ENCODE measurements around the gene RNF19B. TPM values are rescaled to one million over a fixed set of nuclear protein-coding genes. Genes with fewer than 3 reads are reported as not detected.
A peak's percentile ranks its signal among the peaks of the same experiment; 100 is the strongest.

Gene RNF19B
- total RNA-seq, 2 donors from 2014 or later: 10.2 to 10.3 TPM

- Histone ChIP-seq H3K9me3 (no peaks in the 10 kb centered on the region), H3K27ac (no peak overlapping the region), H3K4me1 (peaks cover 0 to 9% of the 10 kb centered on the region in 2 donors), H3K27me3 (peaks cover 0 to 4% of the 10 kb centered on the region in 2 donors), H3K4me3 (no peak overlapping the region), H3K36me3 (no peaks in the 10 kb centered on the region)
- no peak for DNase-seq (ENCODE audit: low spot score)
- no peak for TF ChIP-seq CTCF (IDR thresholded peaks at IDR 0.05)
These were observed 60.4 kb downstream of the RNF19B start for GRCh38 chr1:32903991-32904785.

- Histone ChIP-seq H3K27ac (no peak overlapping the region), H3K4me1 (peaks cover 0 to 9% of the 10 kb centered on the region in 2 donors), H3K9me3 (no peaks in the 10 kb centered on the region), H3K4me3 (no peak overlapping the region), H3K36me3 (no peaks in the 10 kb centered on the region), H3K27me3 (peaks cover 0 to 4% of the 10 kb centered on the region in 2 donors)
- DNase-seq (ENCODE audit: low spot score): no peak
- no peak for TF ChIP-seq CTCF (IDR thresholded peaks at IDR 0.05)
These were observed 62.1 kb downstream of the RNF19B start for GRCh38 chr1:32902535-32902920.

GRCh38 chr1:32901823-32902534 lies 62.6 kb downstream of the RNF19B start:
- H3K4me3 ChIP-seq: peak overlapping the region; percentile 47 to 63
- TF ChIP-seq CTCF (IDR thresholded peaks at IDR 0.05): no peak
- H3K27ac ChIP-seq: peak overlapping the region in 1 of 2 donors; percentile 31
- H3K9me3 ChIP-seq: no peaks in the 10 kb centered on the region
- no peaks in the 10 kb centered on the region for H3K36me3 ChIP-seq
- peaks cover 0 to 4% of the 10 kb centered on the region in 2 donors for H3K27me3 ChIP-seq
- H3K4me1 ChIP-seq: peaks cover 0 to 9% of the 10 kb centered on the region in 2 donors
- no peak for DNase-seq (ENCODE audit: low spot score)

GRCh38 chr1:32900956-32901822 lies 63.4 kb downstream of the RNF19B start, which contains the start of gene TMEM54:
Gene TMEM54 (minus strand): TSS chr1:32901389. CDS start chr1:32901238, 151 bp downstream.
- peaks cover 0 to 4% of the 10 kb centered on the region in 2 donors for H3K27me3 ChIP-seq
- no peak for DNase-seq (ENCODE audit: low spot score)
- peak within 1 kb of the TSS in 1 of 2 donors; percentile 42 for H3K27ac ChIP-seq
- H3K9me3 ChIP-seq: no peaks in the 10 kb centered on the region
- no peak for TF ChIP-seq CTCF (IDR thresholded peaks at IDR 0.05)
- peaks cover 0 to 9% of the 10 kb centered on the region in 2 donors for H3K4me1 ChIP-seq
- H3K36me3 ChIP-seq: no peaks in the 10 kb centered on the region
- peak within 1 kb of the TSS; percentile 47 to 63 for H3K4me3 ChIP-seq

GRCh38 chr1:32900371-32900955 lies 64.1 kb downstream of the RNF19B start:
- H3K9me3 ChIP-seq: no peaks in the 10 kb centered on the region
- peak overlapping the region in 1 of 2 donors; percentile 42 for H3K27ac ChIP-seq
- peaks cover 0 to 9% of the 10 kb centered on the region in 2 donors for H3K4me1 ChIP-seq
- peak overlapping the region; percentile 46 to 63 for H3K4me3 ChIP-seq
- peaks cover 0 to 4% of the 10 kb centered on the region in 2 donors for H3K27me3 ChIP-seq
- H3K36me3 ChIP-seq: no peaks in the 10 kb centered on the region
- TF ChIP-seq CTCF (IDR thresholded peaks at IDR 0.05): no peak
- DNase-seq (ENCODE audit: low spot score): no peak

Data from right atrium auricular region (tissue), 2 donors.